DND-41 (cell line): ENCODE measurements around the gene IL36B.

ENCODE experiments used
- ATAC-seq: fragments of 200-7000 bp; cut with Tn5 transposase; 3 replicates; pipeline ENCODE4 v1.9.1; 2021; ENCODE audit warnings: low read depth; ENCODE audit not compliant: insufficient read depth
- DNase-seq: peaks from one replicate; pipeline ENCODE4 v3.0.0-alpha.2; 2020
- H2AFZ ChIP-seq: 2 replicates; pipeline ENCODE4 v1.6.0; 2012; ENCODE audit warnings: low read depth, low read length
- H3K27ac ChIP-seq: 2 replicates; pipeline ENCODE4 v1.5.1; 2012; ENCODE audit warnings: low read length, inconsistent platforms
- H3K27me3 ChIP-seq: fragments of 200-600 bp; sonication (generic); 2 replicates; pipeline ENCODE4 v1.6.0; 2012; ENCODE audit warnings: low read length, mild to moderate bottlenecking, inconsistent platforms; ENCODE audit not compliant: insufficient read depth, poor library complexity
- H3K36me3 ChIP-seq: 2 replicates; pipeline ENCODE4 v1.5.1; 2012; ENCODE audit warnings: low read length, inconsistent platforms; ENCODE audit not compliant: insufficient read depth
- H3K4me1 ChIP-seq: 2 replicates; pipeline ENCODE4 v1.5.1; 2012; ENCODE audit warnings: mild to moderate bottlenecking, low read length; ENCODE audit not compliant: insufficient read depth
- H3K4me2 ChIP-seq: 2 replicates; pipeline ENCODE4 v1.6.0; 2012; ENCODE audit warnings: mild to moderate bottlenecking, moderate library complexity, low read length, inconsistent platforms; ENCODE audit not compliant: insufficient read depth
- H3K4me3 ChIP-seq, 2 experiments: fragments of 200-600 bp in 1 of 2; shearing (Covaris generic) in 1 of 2; 2 replicates each; pipeline ENCODE4 v1.5.1; 2012 to 2016; ENCODE audit warnings: inconsistent platforms in 2 of 2, low read length in 2 of 2, mild to moderate bottlenecking in 2 of 2, low read depth in 1 of 2, moderate library complexity in 1 of 2
- H3K79me2 ChIP-seq: 2 replicates; pipeline ENCODE4 v1.6.0; 2012; ENCODE audit warnings: low read length, inconsistent platforms; ENCODE audit not compliant: insufficient read depth
- H3K9ac ChIP-seq: 2 replicates; pipeline ENCODE4 v1.6.0; 2012; ENCODE audit warnings: low read depth, mild to moderate bottlenecking, inconsistent platforms, low read length, moderate library complexity
- H3K9me3 ChIP-seq: 2 replicates; pipeline ENCODE4 v1.5.1; 2012; ENCODE audit warnings: low read length, moderate library complexity, mild to moderate bottlenecking, inconsistent platforms; ENCODE audit not compliant: insufficient read depth, severe bottlenecking
- H4K20me1 ChIP-seq: 2 replicates; pipeline ENCODE4 v1.6.0; 2012; ENCODE audit warnings: low read length; ENCODE audit not compliant: insufficient read depth
- CTCF ChIP-seq: IDR thresholded peaks from 2 replicates; pipeline ENCODE4 v1.5.1; 2012; ENCODE audit warnings: borderline replicate concordance, low read length, moderate library complexity, mild to moderate bottlenecking; ENCODE audit not compliant: poor library complexity, severe bottlenecking; ENCODE audit errors: extremely low read depth
- EZH2 ChIP-seq: IDR thresholded peaks from 3 replicates; pipeline ENCODE4 v1.6.1; 2012; ENCODE audit warnings: borderline replicate concordance, low read depth, mild to moderate bottlenecking, moderate library complexity, low read length, inconsistent platforms; ENCODE audit not compliant: severe bottlenecking

The IL36B gene

GRCh38 chr2:113089916-113090315 is 37.2 kb upstream of the IL36B start:
- Histone ChIP-seq H3K4me1 (no peaks in the 10 kb centered on the region), H3K4me3 (no peak overlapping the region), H3K9me3 (no peaks in the 10 kb centered on the region), H3K9ac (no peak overlapping the region), H3K79me2 (no peaks in the 10 kb centered on the region), H2AFZ (no peak overlapping the region), H3K4me2 (no peak overlapping the region), H4K20me1 (no peaks in the 10 kb centered on the region), H3K27me3 (peaks cover 16% of the 10 kb centered on the region), H3K36me3 (no peaks in the 10 kb centered on the region), H3K27ac (no peak overlapping the region)
- TF ChIP-seq CTCF (no peak), EZH2 (no peak)
- DNase-seq (no peak), ATAC-seq (no peak)

GRCh38 chr2:113088213-113088992 is 35.7 kb upstream of the IL36B start:
- Histone ChIP-seq H3K4me2 (no peak overlapping the region), H4K20me1 (no peaks in the 10 kb centered on the region), H3K4me3 (no peak overlapping the region), H3K27ac (no peak overlapping the region), H3K9ac (no peak overlapping the region), H3K4me1 (no peaks in the 10 kb centered on the region), H3K27me3 (peaks cover 16% of the 10 kb centered on the region), H2AFZ (no peak overlapping the region), H3K79me2 (no peaks in the 10 kb centered on the region), H3K9me3 (no peaks in the 10 kb centered on the region), H3K36me3 (no peaks in the 10 kb centered on the region)
- TF ChIP-seq EZH2: no peak
- no peak for TF ChIP-seq CTCF
- ATAC-seq (no peak), DNase-seq (no peak)

GRCh38 chr2:113085542-113085941 is 32.9 kb upstream of the IL36B start:
- no peak overlapping the region for H2AFZ ChIP-seq
- H4K20me1 ChIP-seq: no peaks in the 10 kb centered on the region
- ATAC-seq (no peak), DNase-seq (no peak)
- no peaks in the 10 kb centered on the region for H3K79me2 ChIP-seq
- no peak for TF ChIP-seq EZH2
- no peak for TF ChIP-seq CTCF
- H3K36me3 ChIP-seq: no peaks in the 10 kb centered on the region
- no peaks in the 10 kb centered on the region for H3K9me3 ChIP-seq
- no peak overlapping the region for H3K4me3 ChIP-seq
- no peak overlapping the region for H3K27ac ChIP-seq
- no peak overlapping the region for H3K9ac ChIP-seq
- H3K4me2 ChIP-seq: no peak overlapping the region
- H3K27me3 ChIP-seq: peaks cover 16% of the 10 kb centered on the region
- H3K4me1 ChIP-seq: no peaks in the 10 kb centered on the region
